Hematopoietic multipotent progenitor cell treated with erythropoietin and hydrocortisone succinate and interleukin-3 and kit ligand, for 17 days (in vitro differentiated cells): ENCODE results near the gene DIO2.

Experiments used
- DNase-seq: peaks from one replicate; pipeline ENCODE4 v3.0.0-alpha.2; 2015; ENCODE audit warnings: low spot score

DIO2 gene

DNA sequence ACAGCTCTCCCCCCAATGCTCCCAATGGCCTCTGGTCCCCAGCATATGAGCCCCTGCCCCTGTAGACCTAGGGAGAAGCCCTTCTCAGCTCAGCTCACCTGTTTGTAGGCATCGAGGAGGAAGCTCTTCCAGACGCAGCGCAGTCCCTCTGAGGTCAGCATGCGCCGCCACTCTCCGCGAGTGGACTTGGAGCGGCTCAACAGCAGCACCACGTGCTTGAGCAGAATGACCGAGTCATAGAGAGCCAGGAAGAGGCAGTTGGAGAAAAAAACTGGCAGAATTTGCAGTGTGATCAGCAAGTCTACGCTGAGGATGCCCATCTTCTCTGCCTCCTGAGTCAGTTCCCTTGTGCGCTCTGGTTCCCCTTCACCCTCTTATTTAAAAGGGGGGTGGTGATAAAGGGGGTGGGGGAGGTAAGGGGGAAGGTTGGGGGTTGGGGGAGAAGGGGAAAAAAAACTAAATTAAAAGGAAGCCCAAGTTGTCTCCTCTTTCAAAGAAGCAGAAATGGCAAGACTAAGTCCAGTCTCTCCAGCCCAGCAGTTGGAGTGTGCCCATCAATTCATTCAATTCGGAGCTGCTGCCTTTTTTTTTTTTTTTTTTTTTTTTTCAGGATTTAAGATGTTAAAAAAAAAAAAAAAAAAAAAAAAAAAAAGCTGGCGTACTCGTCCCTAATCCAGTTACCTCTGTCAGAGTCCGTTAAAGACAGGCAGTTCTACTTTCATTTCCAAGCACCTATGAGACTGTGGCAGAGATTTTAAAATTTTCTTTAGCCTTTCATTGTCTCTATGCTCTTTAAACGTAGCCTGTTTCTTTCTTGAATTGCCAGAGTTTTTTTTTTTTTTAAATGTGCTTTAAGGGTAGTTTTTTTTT is at the start of gene DIO2:
Gene DIO2, minus strand, starts transcription at position 352 of the 870 bp plus-strand sequence. Its CDS starts 32 bp downstream, at position 320.
- no peak for DNase-seq

DNA sequence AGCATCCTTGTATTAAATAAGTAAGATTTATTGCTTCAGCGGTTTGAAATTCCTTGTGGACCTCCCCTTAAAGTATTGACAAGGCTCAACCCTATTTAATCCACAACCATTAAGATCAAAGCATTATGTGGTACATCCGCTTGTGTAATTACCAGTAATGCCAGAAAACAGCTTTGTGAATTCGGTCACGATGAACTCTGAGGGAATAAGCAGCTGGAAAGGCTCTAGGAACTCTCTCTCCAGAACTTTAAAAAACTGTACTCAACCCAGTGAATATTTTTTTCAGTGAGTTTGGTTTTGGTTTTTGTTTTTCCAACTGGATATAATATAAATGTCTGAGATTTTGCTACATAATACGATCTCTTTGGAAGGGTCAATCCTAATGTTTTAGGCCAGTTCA is 49.3 kb upstream of the DIO2 start:
- no peak for DNase-seq

DNA sequence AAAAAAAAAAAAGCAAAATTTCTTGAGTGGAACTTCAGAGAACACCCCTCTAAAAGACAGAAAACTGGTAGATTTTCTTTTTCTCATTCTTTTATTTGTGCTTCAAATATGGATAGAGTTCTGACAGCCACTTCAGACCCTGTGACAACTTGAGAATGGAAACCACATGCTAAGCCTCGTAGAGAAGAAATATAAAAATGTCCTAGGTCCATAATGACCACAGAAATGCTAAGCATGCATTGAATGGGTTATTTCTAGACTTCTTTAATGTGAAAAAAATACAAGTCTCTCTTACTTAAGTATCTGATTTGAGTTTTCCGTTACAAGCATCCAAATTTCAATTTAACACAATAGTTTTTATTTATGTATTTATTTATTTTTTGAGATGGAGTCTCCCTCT is 28.3 kb upstream of the DIO2 start:
- DNase-seq: no peak

DNA sequence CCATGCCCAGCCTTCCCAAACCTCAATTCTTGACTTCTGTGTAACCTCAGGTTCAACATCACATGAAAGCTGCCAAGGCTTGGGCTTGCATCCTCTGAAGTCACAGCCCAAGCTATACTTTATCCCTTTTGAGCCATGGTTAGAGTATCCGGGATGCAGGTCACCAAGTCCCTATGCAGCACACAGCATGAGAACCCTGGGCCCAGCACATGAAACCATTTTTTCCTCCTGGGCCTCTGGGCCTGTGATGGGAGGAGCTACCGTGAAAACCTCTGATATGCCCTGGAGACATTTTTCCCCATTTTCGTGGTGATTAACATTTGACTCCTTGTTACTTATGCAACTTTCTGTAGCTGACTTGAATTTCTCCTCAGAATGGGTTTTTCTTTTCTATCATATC is 25.8 kb upstream of the DIO2 start:
- DNase-seq: no peak

DNA sequence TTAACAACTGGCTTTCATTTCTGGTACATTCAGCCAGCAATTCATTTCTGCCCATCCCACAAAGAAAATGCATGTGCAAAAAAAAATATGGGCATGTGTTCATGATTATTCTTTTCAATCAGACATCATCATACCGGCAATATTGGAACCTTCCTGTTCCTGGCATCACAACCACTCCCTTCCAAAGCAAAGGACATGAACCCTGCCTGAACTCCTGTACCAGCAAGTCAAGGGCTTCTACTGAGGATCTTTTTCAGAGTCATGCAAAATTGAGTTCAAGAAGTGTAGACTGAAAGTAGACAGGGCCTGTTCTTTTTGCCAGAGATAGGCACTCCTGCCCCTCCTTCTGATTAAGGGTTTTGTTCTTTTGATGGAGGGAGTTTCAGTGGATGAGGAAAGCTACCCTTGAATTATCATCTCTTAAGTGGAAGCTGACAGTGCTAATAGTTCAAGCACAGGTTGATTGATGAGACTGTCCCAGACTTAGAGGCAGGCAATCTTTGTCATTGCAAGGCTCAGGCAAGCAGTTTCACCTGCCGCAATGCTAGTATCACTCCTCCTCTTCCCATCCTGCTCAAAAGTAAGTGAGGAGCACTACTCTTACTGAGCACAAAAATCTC is 22.3 kb upstream of the DIO2 start:
- DNase-seq: no peak

DNA sequence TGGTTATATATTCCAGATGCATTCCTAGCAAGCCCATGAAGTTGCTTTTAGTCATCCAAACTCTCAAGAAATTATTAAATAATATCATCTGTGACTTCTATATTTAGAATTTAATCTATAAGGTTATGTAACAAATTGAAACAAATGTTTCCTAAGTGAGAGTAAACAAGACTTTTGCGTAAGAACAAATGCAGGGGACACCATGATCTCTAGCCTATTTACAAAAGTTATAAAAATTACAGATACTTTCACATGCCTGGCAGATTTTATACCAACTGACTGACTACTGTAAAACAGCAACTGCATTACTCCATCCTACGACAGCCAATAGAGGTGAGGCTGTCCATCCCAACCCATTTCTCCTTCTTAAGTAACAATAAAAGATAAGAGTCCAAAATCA is 20.4 kb upstream of the DIO2 start:
- no peak for DNase-seq

DNA sequence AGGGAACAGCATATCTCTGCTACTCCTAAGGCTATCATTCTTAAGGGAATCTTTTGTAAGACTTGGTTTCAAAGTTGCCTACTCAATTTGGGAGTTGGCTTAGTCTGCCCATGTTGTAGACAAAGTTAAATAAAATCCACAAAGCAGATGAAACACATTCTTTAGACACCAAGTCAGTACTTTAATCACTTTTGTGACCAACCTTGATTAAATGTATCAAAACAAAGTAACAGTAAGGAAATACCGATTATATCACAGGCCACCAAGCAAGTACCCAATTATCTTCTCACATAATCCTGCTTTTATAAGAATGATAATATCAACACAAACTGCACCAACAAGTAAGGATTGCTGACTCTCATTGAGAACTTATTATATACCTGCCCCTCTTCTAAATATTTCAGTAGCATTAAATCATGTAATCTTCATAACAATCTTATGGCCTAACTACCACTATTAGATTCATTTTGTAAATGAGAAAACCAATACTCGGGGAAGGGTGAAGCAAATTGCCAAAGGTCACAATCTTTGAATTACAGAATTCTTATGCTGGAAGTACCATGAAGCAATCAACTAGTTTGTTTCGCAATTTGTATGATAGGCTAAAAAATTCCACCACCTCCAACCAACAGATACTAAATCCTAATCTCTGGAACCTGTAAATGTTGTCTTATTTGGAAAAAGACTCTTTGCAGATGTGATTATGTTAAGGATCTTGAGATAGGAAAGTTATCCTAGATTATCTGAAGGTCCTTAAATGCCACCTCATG is 12.6 kb upstream of the DIO2 start:
- no peak for DNase-seq

DNA sequence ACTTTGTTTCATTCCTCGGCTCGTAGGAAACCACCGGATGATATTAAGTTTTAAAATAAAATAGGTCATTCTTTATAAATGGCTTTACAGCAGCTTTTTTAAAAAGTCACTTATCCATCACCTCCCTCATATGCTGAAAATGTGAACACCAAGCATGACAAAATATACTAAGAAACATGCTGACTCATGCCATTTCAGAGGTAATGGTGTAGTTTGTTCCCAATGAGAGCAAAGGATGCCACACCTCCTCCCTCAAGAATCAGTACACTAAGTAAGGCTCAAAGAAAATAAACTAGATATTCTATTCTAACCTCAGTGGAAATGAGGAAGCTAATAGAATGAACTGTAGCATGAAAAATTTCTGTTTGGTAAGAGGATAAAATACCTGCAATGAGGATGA is 5.5 kb upstream of the DIO2 start:
- DNase-seq: no peak

DNA sequence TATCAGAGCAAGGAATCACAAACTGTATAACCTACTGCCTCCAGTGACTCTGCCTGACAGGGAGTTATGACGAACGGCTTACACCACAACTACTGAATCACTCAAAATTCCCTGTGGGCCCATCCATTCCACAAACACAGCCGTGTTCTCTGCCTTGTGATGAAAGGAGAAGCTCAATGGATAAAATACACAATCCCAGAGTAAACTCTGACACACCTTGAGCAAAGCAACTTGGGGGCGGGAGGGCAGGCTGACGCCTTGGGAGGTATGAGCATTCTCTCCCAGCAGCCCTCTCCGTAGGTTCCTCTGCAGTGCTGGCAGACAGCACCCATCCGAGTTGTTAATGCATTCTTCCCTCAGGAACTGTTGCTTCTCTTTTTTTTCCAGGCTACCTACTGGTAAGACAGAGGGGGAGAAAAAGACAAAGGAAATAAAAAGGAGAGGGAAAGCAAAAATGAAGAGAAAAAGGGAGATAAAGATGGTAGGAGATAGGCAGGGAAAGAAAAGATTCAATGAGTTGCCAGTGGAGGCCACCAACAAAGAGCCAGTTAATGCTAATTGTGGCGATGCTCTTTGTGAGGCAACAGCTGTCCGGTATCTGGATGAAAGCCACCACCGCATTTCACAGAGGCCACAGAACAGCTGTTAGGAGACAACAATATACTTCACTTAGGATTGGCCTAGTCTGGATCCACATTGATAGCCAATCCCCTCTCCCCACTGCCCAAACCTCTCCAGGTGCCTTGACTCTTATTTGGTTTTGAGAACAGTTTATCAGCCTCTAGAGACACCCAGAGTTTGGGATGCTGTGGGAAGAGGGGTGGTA is 4.7 kb upstream of the DIO2 start:
- no peak for DNase-seq

DNA sequence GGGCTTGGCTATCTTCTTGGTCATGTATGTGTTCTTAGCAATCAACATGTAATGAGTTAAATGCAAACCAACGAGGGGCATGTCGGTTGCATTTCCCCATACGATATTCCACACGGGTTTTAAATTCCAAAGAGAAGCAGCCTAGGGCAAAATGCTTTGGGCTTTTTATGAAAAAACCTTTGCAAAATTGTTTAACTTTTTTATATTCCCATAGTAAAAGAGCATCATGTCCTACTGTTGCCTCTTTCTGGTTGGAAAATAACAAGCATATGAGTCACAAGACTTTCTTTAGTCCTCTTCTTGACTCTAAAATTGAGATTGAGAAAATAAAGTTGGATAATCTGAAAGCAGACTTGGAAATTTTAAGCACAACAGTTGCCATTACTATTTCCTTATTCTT is 3.8 kb upstream of the DIO2 start:
- DNase-seq: no peak

DNA sequence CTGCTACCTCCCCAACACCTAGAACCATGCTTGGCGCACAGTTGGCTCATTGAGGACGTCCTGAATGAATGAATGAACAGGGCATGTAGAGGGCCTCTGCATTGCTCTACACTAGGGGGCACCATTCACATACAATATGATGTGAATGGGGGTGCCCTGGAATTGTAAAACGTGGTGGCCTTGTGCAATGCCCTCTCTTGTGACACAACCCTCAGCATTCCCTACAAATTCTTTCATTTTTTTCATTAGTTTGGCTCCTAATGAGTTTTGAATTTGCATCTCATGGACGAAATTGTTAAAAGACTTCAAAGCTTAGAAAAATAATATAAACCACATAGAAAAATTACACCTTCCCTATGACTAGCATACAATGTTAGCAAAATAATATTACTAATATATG is 2.3 kb upstream of the DIO2 start:
- no peak for DNase-seq

DNA sequence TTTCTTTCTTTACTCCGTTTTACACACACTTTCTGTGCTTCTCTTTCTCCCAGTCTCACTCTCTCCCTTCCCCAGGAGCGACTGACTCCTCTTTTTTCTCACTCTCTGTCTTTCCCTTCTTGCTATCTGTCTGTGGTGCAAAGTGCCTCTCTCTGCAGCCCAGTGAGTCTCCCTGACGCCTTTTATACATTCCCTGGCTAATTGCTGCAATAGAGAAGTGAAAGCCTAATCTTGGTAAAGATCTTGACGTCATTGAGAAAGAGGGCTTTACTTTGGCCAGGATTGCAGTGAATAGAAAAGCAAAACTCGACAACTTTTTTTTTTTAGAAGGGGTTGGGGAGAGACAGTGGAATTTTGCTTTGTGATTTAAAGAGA is 706 bp upstream of the DIO2 start:
- no peak for DNase-seq

DNA sequence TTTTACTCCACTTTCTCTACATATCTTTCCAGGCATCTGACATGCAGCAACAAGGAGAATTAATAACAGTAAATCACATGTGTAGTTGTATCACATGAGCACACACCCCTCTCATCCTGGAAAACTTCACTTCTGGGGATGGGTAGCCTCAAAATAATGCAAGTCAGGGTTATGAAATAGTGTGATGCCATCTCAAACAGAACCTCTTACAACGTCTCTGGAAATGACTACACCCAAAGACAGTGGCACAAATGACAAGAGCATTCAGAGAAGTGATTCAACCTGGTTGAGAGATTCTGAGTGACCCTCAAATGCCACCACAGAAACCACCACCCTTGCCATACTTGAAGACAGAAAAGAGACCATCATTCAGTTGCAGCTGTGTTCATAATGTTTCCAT is 2.8 kb downstream of the DIO2 start:
- no peak for DNase-seq

DNA sequence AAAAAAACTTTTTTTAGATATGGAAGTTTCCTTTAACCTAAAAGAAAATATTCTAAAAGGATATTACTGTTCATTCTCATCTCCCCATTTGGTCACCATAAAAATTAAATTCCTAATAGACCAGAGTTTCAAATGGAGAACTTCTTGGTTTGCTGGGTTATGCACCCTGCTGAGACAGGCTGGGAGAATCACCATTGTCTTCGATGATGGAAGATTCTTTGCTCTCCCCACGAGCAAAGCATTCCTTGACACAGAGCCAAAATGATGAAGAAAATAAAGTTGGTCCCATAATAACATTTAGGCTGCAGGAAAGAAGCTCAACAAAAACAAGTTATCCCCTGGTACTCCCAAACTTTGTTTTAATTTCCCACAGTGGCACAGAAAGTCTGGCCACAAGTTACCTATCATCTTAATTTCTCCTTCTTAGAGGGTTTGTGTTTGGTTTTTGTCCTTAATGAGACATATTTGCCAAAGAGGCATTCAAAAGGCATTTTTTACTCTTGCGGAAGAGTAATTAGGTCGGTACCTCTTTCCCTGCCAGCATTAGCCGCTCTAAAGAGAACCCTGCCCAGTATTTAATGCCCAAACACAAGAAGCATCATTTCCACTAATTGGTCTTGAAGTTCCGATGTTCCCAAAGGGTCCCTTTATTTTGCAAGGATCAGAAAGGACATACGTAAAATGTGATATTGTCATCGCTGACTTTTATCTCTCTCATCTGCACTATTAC is 4.8 kb downstream of the DIO2 start:
- DNase-seq: no peak

DNA sequence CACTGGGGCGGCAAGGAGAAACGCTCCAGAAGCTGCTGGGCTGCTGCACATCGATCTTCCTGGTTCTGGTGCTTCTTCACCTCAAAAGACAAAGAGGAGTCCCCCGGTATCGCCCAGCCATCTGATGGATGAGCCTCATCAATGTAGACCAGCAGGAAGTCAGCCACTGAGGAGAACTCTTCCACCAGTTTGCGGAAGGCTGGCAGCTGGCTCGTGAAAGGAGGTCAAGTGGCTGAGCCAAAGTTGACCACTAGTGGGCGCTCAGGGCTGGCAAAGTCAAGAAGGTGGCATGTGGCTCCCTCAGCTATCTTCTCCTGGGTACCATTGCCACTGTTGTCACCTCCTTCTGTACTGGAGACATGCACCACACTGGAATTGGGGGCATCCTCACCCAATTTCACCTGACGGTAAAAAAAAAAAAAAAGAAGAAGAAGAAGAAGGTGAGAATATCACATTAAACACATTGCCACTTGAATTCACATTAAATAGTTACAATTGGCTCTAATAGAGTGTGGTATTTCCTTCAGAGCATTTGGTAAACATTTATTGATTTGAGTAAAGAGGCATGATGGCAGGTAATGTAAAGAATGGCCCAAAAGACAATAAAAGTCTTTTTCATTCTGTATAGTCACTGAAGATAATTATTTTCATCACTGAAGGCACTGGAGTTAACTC is 8.3 kb downstream of the DIO2 start:
- DNase-seq: no peak

DNA sequence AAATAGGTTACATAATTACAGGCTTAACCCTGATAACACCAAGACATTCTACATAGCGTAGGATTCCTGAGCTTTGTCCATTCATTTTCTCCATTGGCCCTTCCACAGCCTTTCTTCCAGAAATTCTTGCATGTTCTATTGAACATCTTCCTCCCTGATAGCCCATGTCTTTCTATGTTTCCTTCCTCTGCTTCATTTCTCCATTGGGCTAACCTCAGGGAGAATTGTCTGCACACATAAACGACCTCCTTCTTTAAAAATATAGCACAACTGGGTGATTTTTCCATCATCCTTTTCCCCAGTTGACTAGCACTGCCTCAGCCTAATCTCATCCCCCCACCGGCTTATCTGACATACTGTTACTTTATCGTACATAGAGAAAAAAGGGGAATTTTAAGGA is 11.2 kb downstream of the DIO2 start:
- no peak for DNase-seq

DNA sequence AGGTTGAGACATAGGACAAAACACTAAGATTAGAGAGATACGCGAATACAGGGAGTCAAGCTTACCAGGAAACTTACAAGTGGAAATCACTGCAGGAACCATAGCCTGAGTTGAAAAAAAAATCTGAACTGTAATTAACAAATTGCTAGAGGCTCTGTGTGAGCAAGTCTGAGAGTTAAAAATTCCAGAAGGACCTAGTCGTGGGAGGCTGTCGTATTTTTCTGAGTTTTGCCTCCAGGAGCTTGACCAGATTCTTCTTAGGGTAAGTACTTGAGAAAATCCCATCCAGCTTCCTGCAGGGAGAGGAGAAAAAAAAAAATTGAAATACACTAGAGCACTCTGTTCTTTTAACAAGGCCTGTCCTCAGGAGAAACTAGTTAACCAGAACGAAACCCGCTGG is 22.7 kb downstream of the DIO2 start:
- no peak for DNase-seq

DNA sequence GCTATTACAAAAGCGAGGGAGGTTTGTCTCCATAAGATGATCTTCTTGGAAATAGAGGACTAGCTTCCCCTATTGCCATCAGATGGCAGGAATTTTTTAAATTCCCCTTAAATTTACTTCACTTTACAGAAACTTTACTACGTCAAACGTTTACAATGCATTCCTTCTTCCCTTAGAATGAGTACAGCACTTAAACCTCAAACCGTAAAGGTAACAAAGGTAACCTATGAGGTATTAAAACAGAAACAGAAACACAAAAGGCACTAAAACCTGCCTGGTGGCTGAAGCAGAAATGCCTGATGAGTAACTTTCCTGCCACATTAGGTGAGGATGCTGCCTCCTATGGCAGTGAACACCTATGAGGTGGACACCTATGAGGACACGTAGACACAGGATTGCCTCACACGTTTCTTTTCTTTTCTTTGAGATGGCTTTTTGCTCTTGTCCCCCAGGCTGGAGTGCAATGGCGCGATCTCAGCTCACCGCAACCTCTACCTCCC is 25.0 kb downstream of the DIO2 start:
- no peak for DNase-seq

DNA sequence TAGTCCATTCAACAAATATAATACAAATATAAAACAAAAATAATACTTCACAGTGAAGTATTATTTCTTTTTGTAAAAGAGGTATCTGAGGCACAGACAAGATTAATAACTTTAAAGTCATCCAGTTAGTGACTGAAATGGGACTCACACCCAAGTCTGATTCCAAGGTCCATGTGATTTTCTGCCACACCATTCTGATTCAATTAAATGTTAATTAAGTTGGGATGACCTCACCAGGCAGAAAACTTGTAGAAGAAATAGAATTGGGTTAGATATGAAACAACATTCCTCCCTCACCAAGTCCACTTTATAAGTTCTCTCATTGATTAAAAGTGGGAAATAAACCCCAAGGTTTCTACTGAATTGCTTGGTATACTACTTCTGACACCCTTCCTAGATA is 34.4 kb downstream of the DIO2 start:
- no peak for DNase-seq

DNA sequence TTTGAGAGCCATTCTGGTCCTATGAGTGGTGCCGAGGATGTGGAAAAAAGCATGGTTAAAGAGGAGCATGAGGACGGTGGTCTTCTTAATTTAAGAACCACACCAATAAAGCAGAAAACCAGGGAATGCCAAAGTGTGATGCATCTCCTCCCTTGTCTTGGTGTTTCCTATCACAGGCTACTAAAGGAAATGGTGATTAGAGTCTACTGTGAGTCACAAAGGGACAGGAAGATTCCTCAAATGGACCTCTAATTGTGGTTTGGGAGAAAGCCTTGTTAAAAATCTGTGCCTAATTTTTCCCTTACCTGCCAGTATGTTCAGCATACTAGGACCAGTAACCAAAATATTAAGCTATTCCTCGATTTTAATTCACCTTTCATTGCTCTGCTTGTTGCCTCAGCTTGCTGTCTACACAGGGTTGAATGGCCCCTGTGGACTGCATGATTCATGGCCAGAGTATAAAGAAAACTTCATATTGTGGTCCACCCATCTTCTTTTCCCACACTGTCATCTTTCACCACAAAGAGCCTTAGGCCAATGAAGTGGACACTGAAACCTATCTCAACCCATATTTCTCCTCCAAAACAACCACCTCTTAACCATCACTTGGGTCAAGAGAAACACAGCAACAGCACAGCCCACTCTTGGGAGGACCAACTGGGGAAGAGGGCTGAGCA is 38.8 kb downstream of the DIO2 start:
- no peak for DNase-seq
